Measurements from ENCODE around the gene KRT6B.

KRT6B gene

GRCh38 chr12:52498946-52499345, 47.0 kb upstream of the KRT6B start:
- no peak overlapping the region for H4K8ac ChIP-seq (ENCODE audit: low read depth, low read length)
- H3K18ac ChIP-seq (ENCODE audit: low read length) = no peak overlapping the region
- H2AFZ ChIP-seq (ENCODE audit: insufficient read depth, low read length, poor library complexity) = no peak overlapping the region
- H3K4me1 ChIP-seq (ENCODE audit: control insufficient read depth in 1 of 2, insufficient read depth in 2 of 2, low read length in 2 of 2) = peaks cover 10 to 12% of the 10 kb centered on the region in 2 experiments
- H2AK5ac ChIP-seq (ENCODE audit: low read length) = no peak overlapping the region
- no peak overlapping the region for H3K27ac ChIP-seq (ENCODE audit: low read depth, low read length)
- no peaks in the 10 kb centered on the region for H3K27me3 ChIP-seq (ENCODE audit: insufficient read depth, low read length)
- H3K79me1 ChIP-seq (ENCODE audit: low read length) = no peaks in the 10 kb centered on the region
- no peak overlapping the region for H3K23ac ChIP-seq (ENCODE audit: low read length)
- no peak overlapping the region for H2BK5ac ChIP-seq (ENCODE audit: low read depth, low read length, poor library complexity)
- peaks cover 1% of the 10 kb centered on the region for H3K9me3 ChIP-seq (ENCODE audit: insufficient read depth, low read depth, low read length)
- no CpG with 5 or more reads among the region's 1 CpG for WGBS (ENCODE audit: extremely low coverage, insufficient coverage, insufficient read length)
- no peaks in the 10 kb centered on the region for H3K79me2 ChIP-seq (ENCODE audit: control insufficient read depth, insufficient read depth, low read length, poor library complexity)
- no peak overlapping the region for H3K9ac ChIP-seq (ENCODE audit: low read length)
- H3K14ac ChIP-seq (ENCODE audit: low read length) = no peak overlapping the region
- no peak overlapping the region for H2BK12ac ChIP-seq (ENCODE audit: low read length)
- DNase-seq = peak; percentile 65 to 91
- no peak overlapping the region for H2BK120ac ChIP-seq (ENCODE audit: insufficient read depth, low read length, poor library complexity)
- no peak overlapping the region for H4K91ac ChIP-seq (ENCODE audit: low read depth, low read length)
- H3K36me3 ChIP-seq (ENCODE audit: control insufficient read depth in 1 of 2, insufficient read depth in 2 of 2, low read length in 2 of 2) = no peaks in the 10 kb centered on the region
- no peak overlapping the region for H3K4me3 ChIP-seq (ENCODE audit: low read depth, low read length)
- no peak overlapping the region for H3K4me2 ChIP-seq (ENCODE audit: low read length)
- H4K12ac ChIP-seq (ENCODE audit: low read depth, low read length) = no peak overlapping the region
- H3K4ac ChIP-seq (ENCODE audit: low read depth, low read length) = no peak overlapping the region

- Histone ChIP-seq H3K9ac (ENCODE audit: low read length) (no peak overlapping the region), H2BK12ac (ENCODE audit: low read length) (no peak overlapping the region), H3K79me1 (ENCODE audit: low read length) (no peaks in the 10 kb centered on the region), H2BK120ac (ENCODE audit: insufficient read depth, low read length, poor library complexity) (no peak overlapping the region), H3K79me2 (ENCODE audit: control insufficient read depth, insufficient read depth, low read length, poor library complexity) (no peaks in the 10 kb centered on the region), H2AK5ac (ENCODE audit: low read length) (no peak overlapping the region), H3K4me2 (ENCODE audit: low read length) (no peak overlapping the region), H4K12ac (ENCODE audit: low read depth, low read length) (no peak overlapping the region), H4K91ac (ENCODE audit: low read depth, low read length) (no peak overlapping the region), H2AFZ (ENCODE audit: insufficient read depth, low read length, poor library complexity) (no peak overlapping the region), H3K4me1 (ENCODE audit: control insufficient read depth in 1 of 2, insufficient read depth in 2 of 2, low read length in 2 of 2) (peaks cover 10 to 12% of the 10 kb centered on the region in 2 experiments), H3K14ac (ENCODE audit: low read length) (no peak overlapping the region), H3K4me3 (ENCODE audit: low read depth, low read length) (no peak overlapping the region), H3K36me3 (ENCODE audit: control insufficient read depth in 1 of 2, insufficient read depth in 2 of 2, low read length in 2 of 2) (no peaks in the 10 kb centered on the region), H3K23ac (ENCODE audit: low read length) (no peak overlapping the region), H3K27ac (ENCODE audit: low read depth, low read length) (no peak overlapping the region), H3K4ac (ENCODE audit: low read depth, low read length) (no peak overlapping the region), H3K9me3 (ENCODE audit: insufficient read depth, low read depth, low read length) (peaks cover 1% of the 10 kb centered on the region), H3K18ac (ENCODE audit: low read length) (no peak overlapping the region), H3K27me3 (ENCODE audit: insufficient read depth, low read length) (no peaks in the 10 kb centered on the region), H4K8ac (ENCODE audit: low read depth, low read length) (no peak overlapping the region), H2BK5ac (ENCODE audit: low read depth, low read length, poor library complexity) (no peak overlapping the region)
- no CpG with 5 or more reads among the region's 7 CpGs for WGBS (ENCODE audit: extremely low coverage, insufficient coverage, insufficient read length)
- peak; percentile 85 to 92 for DNase-seq
Observed at GRCh38 chr12:52497975-52498374, 46.0 kb upstream of the KRT6B start.

GRCh38 chr12:52496590-52497071, 44.7 kb upstream of the KRT6B start:
- no peak overlapping the region for H3K9ac ChIP-seq (ENCODE audit: low read length)
- no peak overlapping the region for H4K91ac ChIP-seq (ENCODE audit: low read depth, low read length)
- H4K12ac ChIP-seq (ENCODE audit: low read depth, low read length) = no peak overlapping the region
- H3K27ac ChIP-seq (ENCODE audit: low read depth, low read length) = peak overlapping the region; percentile 34
- H3K9me3 ChIP-seq (ENCODE audit: insufficient read depth, low read depth, low read length) = peaks cover 1% of the 10 kb centered on the region
- H3K4me1 ChIP-seq (ENCODE audit: control insufficient read depth in 1 of 2, insufficient read depth in 2 of 2, low read length in 2 of 2) = peaks cover 10 to 12% of the 10 kb centered on the region in 2 experiments
- H3K23ac ChIP-seq (ENCODE audit: low read length) = no peak overlapping the region
- peak; percentile 90 to 95 for DNase-seq
- no peaks in the 10 kb centered on the region for H3K36me3 ChIP-seq (ENCODE audit: control insufficient read depth in 1 of 2, insufficient read depth in 2 of 2, low read length in 2 of 2)
- H3K79me1 ChIP-seq (ENCODE audit: low read length) = no peaks in the 10 kb centered on the region
- H2BK12ac ChIP-seq (ENCODE audit: low read length) = no peak overlapping the region
- no CpG with 5 or more reads among the region's 4 CpGs for WGBS (ENCODE audit: extremely low coverage, insufficient coverage, insufficient read length)
- H2BK120ac ChIP-seq (ENCODE audit: insufficient read depth, low read length, poor library complexity) = no peak overlapping the region
- H2AFZ ChIP-seq (ENCODE audit: insufficient read depth, low read length, poor library complexity) = no peak overlapping the region
- no peaks in the 10 kb centered on the region for H3K27me3 ChIP-seq (ENCODE audit: insufficient read depth, low read length)
- no peak overlapping the region for H3K14ac ChIP-seq (ENCODE audit: low read length)
- H3K4ac ChIP-seq (ENCODE audit: low read depth, low read length) = no peak overlapping the region
- H4K8ac ChIP-seq (ENCODE audit: low read depth, low read length) = no peak overlapping the region
- no peak overlapping the region for H3K18ac ChIP-seq (ENCODE audit: low read length)
- H2AK5ac ChIP-seq (ENCODE audit: low read length) = no peak overlapping the region
- H2BK5ac ChIP-seq (ENCODE audit: low read depth, low read length, poor library complexity) = no peak overlapping the region
- H3K79me2 ChIP-seq (ENCODE audit: control insufficient read depth, insufficient read depth, low read length, poor library complexity) = no peaks in the 10 kb centered on the region
- H3K4me2 ChIP-seq (ENCODE audit: low read length) = no peak overlapping the region
- no peak overlapping the region for H3K4me3 ChIP-seq (ENCODE audit: low read depth, low read length)

- H3K27me3 ChIP-seq (ENCODE audit: insufficient read depth, low read length) = no peaks in the 10 kb centered on the region
- DNase-seq = no peak
- peak overlapping the region; percentile 45 for H4K91ac ChIP-seq (ENCODE audit: low read depth, low read length)
- no peak overlapping the region for H3K18ac ChIP-seq (ENCODE audit: low read length)
- no peak overlapping the region for H3K23ac ChIP-seq (ENCODE audit: low read length)
- no peaks in the 10 kb centered on the region for H3K79me1 ChIP-seq (ENCODE audit: low read length)
- H3K9me3 ChIP-seq (ENCODE audit: insufficient read depth, low read depth, low read length) = peaks cover 1% of the 10 kb centered on the region
- H2BK120ac ChIP-seq (ENCODE audit: insufficient read depth, low read length, poor library complexity) = no peak overlapping the region
- H4K8ac ChIP-seq (ENCODE audit: low read depth, low read length) = no peak overlapping the region
- no peaks in the 10 kb centered on the region for H3K36me3 ChIP-seq (ENCODE audit: control insufficient read depth in 1 of 2, insufficient read depth in 2 of 2, low read length in 2 of 2)
- H3K4me3 ChIP-seq (ENCODE audit: low read depth, low read length) = no peak overlapping the region
- H2BK5ac ChIP-seq (ENCODE audit: low read depth, low read length, poor library complexity) = peak overlapping the region; percentile 11
- WGBS (ENCODE audit: extremely low coverage, insufficient coverage, insufficient read length) = no CpG with 5 or more reads among the region's 2 CpGs
- no peak overlapping the region for H3K4me2 ChIP-seq (ENCODE audit: low read length)
- no peak overlapping the region for H2AFZ ChIP-seq (ENCODE audit: insufficient read depth, low read length, poor library complexity)
- no peaks in the 10 kb centered on the region for H3K79me2 ChIP-seq (ENCODE audit: control insufficient read depth, insufficient read depth, low read length, poor library complexity)
- peak overlapping the region; percentile 59 for H3K27ac ChIP-seq (ENCODE audit: low read depth, low read length)
- no peak overlapping the region for H4K12ac ChIP-seq (ENCODE audit: low read depth, low read length)
- H2AK5ac ChIP-seq (ENCODE audit: low read length) = no peak overlapping the region
- no peak overlapping the region for H3K9ac ChIP-seq (ENCODE audit: low read length)
- H3K4ac ChIP-seq (ENCODE audit: low read depth, low read length) = no peak overlapping the region
- peak overlapping the region; percentile 23 for H2BK12ac ChIP-seq (ENCODE audit: low read length)
- peaks cover 10 to 12% of the 10 kb centered on the region in 2 experiments for H3K4me1 ChIP-seq (ENCODE audit: control insufficient read depth in 1 of 2, insufficient read depth in 2 of 2, low read length in 2 of 2)
- no peak overlapping the region for H3K14ac ChIP-seq (ENCODE audit: low read length)
Observed at GRCh38 chr12:52496054-52496453, 44.1 kb upstream of the KRT6B start.
